SK-N-SH treated with all-trans-retinoic acid at 6 μM for 48 hours (cell line): ENCODE results near the gene CBFA2T3.

Source experiments
- ATAC-seq: fragments of 200-7000 bp; cut with Tn5 transposase; 3 replicates; pipeline ENCODE4 v1.9.1; 2020; ENCODE audit warnings: mild to moderate bottlenecking, moderate library complexity
- ARNTL ChIP-seq: fragments of 450-650 bp; formaldehyde crosslinking; IDR thresholded peaks from 2 replicates; pipeline ENCODE4 v1.5.0; 2020; ENCODE audit warnings: low read depth, mild to moderate bottlenecking, moderate library complexity, borderline replicate concordance
- BACH2 ChIP-seq: fragments of 250-450 bp; sonication (Bioruptor Pico); IDR thresholded peaks from 2 replicates; pipeline ENCODE4 v1.9.0; 2021; ENCODE audit warnings: mild to moderate bottlenecking, borderline replicate concordance
- ESRRG ChIP-seq: fragments of 250-450 bp; sonication (Bioruptor Pico); IDR thresholded peaks from 2 replicates; pipeline ENCODE4 v1.6.1; 2021; ENCODE audit warnings: mild to moderate bottlenecking
- PPARA ChIP-seq: fragments of 250-450 bp; sonication (Bioruptor Pico); IDR thresholded peaks from 2 replicates; pipeline ENCODE4 v1.5.0; 2020; ENCODE audit warnings: mild to moderate bottlenecking, borderline replicate concordance
- ZFP30 ChIP-seq: fragments of 450-650 bp; formaldehyde crosslinking; IDR thresholded peaks from 2 replicates; pipeline ENCODE4 v1.5.0; 2022; ENCODE audit warnings: mild to moderate bottlenecking, moderate library complexity
- ZNF565 ChIP-seq: fragments of 450-650 bp; formaldehyde crosslinking; conservative IDR thresholded peaks from 2 replicates; pipeline ENCODE4 v1.5.0; 2020; ENCODE audit warnings: low read depth, mild to moderate bottlenecking, moderate library complexity

CBFA2T3 gene

GRCh38 chr16:88826070-88826840 is 150.8 kb downstream of the CBFA2T3 start:
- no peak for TF ChIP-seq ARNTL (CRISPR knock-in tag)
- TF ChIP-seq ESRRG (CRISPR knock-in tag), result no peak
- TF ChIP-seq ZFP30 (CRISPR knock-in tag), result no peak
- TF ChIP-seq BACH2 (CRISPR knock-in tag), result no peak
- ATAC-seq, result no peak

DNA sequence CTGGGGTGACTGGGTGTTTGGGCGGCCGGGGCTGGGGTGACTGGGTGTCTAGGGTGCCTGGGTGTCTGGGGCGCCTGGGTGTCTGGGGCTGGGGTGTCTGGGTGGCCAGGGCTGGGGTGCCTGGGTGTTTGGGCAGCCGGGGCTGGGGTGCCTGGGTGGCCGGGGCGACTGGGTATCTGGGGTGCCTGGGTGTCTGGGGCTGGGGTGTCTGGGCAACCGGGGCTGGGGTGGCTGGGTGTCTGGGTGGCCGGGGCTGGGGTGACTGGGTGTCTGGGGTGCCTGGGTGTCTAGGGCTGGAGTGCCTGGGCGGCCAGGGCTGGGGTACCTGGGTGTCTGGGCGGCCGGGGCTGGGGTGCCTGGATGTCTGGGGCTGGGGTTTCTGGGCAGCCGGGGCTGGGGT is 151.9 kb downstream of the CBFA2T3 start:
- TF ChIP-seq ESRRG (CRISPR knock-in tag) (no peak), ZNF565 (CRISPR knock-in tag) (no peak), PPARA (CRISPR knock-in tag) (no peak)
- ATAC-seq, result no peak
